ENCODE results near the gene NAXE.

Gene NAXE

DNA sequence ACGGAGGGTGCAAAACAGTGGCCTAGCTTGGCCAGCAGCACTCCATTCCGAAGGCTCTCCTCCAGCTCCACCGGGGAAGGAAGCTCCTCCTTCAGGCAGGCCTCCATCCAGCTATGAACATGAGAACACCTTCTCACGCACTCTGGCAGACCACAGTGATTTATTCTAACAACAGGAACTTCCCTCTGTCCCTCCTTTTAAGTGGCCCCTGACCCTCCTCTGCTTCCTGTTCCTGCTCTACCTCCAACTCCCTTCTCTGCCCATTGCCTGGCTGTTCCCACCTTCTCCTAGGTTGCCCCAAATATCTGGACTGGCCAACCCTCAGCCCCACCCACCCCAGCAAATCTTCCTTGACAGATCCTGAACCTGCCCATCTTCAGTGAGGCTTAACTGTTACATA lies 25.1 kb upstream of the NAXE start:
- TF ChIP-seq, protein P1, sequence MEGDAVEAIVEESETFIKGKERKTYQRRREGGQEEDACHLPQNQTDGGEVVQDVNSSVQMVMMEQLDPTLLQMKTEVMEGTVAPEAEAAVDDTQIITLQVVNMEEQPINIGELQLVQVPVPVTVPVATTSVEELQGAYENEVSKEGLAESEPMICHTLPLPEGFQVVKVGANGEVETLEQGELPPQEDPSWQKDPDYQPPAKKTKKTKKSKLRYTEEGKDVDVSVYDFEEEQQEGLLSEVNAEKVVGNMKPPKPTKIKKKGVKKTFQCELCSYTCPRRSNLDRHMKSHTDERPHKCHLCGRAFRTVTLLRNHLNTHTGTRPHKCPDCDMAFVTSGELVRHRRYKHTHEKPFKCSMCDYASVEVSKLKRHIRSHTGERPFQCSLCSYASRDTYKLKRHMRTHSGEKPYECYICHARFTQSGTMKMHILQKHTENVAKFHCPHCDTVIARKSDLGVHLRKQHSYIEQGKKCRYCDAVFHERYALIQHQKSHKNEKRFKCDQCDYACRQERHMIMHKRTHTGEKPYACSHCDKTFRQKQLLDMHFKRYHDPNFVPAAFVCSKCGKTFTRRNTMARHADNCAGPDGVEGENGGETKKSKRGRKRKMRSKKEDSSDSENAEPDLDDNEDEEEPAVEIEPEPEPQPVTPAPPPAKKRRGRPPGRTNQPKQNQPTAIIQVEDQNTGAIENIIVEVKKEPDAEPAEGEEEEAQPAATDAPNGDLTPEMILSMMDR (conservative IDR thresholded peaks at IDR 0.05; ENCODE audit: low read length): no peak
- no peak for DNase-seq (ENCODE audit: low read depth)
- H3K4me3 ChIP-seq (ENCODE audit: low read length): no peak overlapping the region

DNA sequence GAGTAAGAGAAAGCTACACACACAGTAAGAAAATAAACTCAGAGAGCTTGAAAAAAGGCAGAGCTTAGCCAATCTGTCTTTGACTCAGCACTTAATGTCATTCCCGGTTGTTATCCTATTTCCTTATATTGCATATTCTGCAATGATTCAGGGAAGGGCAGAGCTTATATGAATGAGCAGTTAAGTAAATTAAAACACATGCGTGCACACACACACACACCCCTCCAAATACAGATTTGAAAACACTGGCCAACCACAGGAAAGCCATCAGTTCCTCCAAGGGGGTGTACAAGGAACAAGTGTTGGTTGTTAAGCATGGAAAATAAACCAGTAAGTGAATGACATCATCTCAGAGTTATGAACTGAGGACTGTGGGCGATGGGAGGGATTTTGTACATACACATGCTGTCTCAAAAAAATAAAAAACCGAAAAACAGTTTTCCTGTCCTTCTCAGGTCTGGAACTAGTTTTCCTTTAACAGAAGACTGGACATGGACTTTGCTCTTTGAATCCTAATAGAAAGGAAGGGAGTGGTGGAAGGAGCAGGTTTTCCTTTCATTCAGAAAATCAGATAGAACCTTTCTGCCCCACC lies 20.2 kb upstream of the NAXE start:
- peak; percentile 93 for DNase-seq (ENCODE audit: low read depth)
- TF ChIP-seq, protein P1 (conservative IDR thresholded peaks at IDR 0.05; ENCODE audit: low read length): no peak
- peak overlapping the region; percentile 75 for H3K4me3 ChIP-seq (ENCODE audit: low read length)

DNA sequence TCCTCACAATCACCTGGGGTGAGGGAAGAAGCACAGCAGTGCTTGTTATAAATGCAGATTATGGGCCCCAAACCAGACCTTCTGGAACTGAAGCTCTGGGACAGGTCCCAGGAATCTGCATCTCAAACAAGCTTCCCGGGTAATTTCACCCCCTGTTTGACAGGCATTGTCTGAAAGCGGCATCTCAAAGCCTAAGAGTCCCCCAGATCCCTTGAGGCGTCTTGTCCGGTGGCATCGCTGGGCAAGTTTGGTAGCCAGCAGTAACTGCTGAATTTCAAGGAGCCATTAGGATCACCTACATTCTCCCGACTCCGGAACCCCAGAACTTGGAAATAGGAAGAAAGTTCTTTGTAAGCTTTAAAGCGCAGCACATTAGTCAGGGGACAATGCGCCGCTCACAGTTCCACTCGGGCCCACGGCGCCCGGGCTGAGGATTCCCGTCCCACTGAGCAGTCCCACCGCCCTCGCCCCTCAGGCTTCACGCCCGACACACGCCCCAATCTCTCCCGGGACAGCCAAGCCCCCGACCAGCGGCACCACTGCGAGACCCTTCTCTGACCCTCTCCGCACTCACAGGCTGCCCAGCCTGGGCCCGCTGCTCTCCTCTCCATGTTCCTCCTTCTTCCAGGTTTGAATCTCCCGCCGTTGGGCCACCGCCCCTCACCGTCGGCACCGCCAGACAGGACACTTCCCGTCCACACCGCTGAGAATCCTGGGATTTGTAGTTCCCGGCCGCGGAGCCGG lies 19.5 kb upstream of the NAXE start, which contains the start of gene IQGAP3:
TSS of gene IQGAP3 (minus strand) at position 647 of the 744 bp plus-strand sequence. CDS start at position 611, 36 bp downstream.
- peak within 1 kb of the TSS; percentile 75 for H3K4me3 ChIP-seq (ENCODE audit: low read length)
- DNase-seq (ENCODE audit: low read depth): peak; percentile 76
- TF ChIP-seq, protein P1 (conservative IDR thresholded peaks at IDR 0.05; ENCODE audit: low read length): no peak

DNA sequence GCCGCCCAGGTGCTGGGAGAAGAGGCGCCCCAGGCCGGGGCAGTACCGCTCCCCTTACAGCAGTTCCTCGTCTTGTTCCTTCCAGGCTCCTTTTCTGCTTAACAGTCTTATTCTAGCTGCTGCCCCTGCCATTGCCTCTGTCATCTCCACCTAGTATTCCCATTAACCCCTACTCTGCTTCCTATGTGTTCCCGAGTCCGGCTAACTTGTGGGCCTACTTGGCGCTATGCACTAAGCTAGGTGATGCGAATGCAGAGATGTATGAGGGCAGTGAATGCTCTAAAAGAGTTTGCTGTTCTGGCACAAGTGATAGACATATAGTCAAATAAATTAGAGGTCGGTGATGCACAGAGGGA lies 18.9 kb upstream of the NAXE start:
- no peak for DNase-seq (ENCODE audit: low read depth)
- TF ChIP-seq, protein P1 (conservative IDR thresholded peaks at IDR 0.05; ENCODE audit: low read length): no peak
- H3K4me3 ChIP-seq (ENCODE audit: low read length): peak overlapping the region; percentile 75

DNA sequence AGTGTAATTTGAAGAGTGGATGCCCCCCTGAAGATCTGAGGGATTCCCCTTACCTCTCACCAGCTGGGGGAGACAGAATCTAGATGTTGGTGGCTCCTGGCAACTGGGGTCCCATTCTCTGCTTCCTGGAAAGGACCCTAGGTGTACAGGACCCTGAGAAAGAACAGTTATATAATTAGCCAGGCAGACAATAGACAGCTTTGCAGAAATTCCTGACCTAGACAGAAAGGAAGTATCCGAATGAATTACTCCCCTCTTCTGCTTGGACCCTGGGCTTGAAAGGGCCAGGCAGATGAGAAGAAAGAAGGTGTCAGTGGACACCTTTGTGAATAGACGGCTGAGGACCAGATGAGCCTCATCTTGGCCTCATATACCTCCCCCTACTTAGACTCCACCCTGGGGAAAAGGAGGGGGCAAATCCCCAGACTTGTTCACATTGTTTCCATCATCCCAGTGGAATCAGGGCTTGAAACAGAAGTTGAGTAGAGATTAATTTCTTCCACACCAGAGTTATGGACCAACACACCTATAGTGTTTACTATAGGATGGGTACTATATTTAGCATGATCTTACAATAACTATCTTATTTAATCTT lies 17.4 kb upstream of the NAXE start:
- TF ChIP-seq, protein P1 (conservative IDR thresholded peaks at IDR 0.05; ENCODE audit: low read length): no peak
- no peak overlapping the region for H3K4me3 ChIP-seq (ENCODE audit: low read length)
- no peak for DNase-seq (ENCODE audit: low read depth)

DNA sequence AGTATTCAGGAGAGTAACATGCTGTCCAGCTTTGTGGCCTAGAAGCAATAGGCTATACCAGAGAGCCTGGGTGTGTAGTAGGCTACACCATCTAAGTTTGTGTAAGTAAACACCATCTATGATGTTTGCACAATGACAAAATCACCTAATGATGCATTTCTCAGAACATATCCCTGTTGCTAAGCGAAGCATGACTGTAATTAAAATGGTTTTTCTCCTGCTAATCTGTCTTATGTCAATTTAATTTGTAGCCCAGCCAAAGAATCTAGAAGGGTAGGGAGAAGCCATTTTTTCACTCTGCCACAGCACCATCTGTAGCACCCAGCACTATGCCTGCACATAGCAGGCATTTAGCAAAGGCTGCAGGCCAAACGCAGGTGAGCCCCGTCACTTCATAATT lies 14.0 kb upstream of the NAXE start:
- no peak overlapping the region for H3K4me3 ChIP-seq (ENCODE audit: low read length)
- no peak for DNase-seq (ENCODE audit: low read depth)
- TF ChIP-seq, protein P1 (conservative IDR thresholded peaks at IDR 0.05; ENCODE audit: low read length): no peak

DNA sequence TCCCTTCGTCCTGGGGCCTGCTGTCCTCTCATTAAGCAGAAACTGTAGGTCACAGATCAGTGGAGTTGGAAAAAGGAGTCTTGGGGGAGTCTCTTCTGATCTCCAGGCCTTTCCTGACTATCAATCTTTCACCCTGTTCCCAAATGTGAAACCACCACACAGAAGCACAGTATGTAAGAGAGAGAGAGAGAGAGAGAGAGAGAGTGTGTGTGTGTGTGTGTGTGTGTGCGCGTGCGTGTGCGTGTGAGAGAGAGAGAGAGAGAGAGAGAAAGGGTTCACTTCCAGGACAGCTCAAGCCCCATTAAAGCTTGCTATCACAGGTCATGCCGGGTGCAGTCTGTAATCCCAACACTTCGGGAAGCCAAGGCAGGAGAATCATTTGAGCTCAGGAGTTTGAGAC lies 13.5 kb upstream of the NAXE start:
- TF ChIP-seq, protein P1 (conservative IDR thresholded peaks at IDR 0.05; ENCODE audit: low read length): no peak
- no peak for DNase-seq (ENCODE audit: low read depth)
- no peak overlapping the region for H3K4me3 ChIP-seq (ENCODE audit: low read length)
